Posterior cingulate gyrus (tissue), 11 donors: ENCODE data around the gene CHSY1.
A peak's percentile ranks its signal among the peaks of the same experiment; 100 is the strongest.
"Not testable (repeated sequence)": the region's sequence is repeated elsewhere in the genome, so short reads cannot be mapped to it uniquely, and the experiment has no call there.

Experiments
- DNase-seq, 10 donors: peaks; one replicate each; pipeline versions ENCODE4 v3.0.0 to v3.0.0-alpha.2; 2020 to 2021; ENCODE audit warnings: mixed read lengths in 3 of 10
- intact Hi-C: fragments of 100-400 bp; cut with DNase I; formaldehyde crosslinking; loops from one replicate; pipeline ENCODE4 v1.15.1; 2023

Gene CHSY1, protein sequence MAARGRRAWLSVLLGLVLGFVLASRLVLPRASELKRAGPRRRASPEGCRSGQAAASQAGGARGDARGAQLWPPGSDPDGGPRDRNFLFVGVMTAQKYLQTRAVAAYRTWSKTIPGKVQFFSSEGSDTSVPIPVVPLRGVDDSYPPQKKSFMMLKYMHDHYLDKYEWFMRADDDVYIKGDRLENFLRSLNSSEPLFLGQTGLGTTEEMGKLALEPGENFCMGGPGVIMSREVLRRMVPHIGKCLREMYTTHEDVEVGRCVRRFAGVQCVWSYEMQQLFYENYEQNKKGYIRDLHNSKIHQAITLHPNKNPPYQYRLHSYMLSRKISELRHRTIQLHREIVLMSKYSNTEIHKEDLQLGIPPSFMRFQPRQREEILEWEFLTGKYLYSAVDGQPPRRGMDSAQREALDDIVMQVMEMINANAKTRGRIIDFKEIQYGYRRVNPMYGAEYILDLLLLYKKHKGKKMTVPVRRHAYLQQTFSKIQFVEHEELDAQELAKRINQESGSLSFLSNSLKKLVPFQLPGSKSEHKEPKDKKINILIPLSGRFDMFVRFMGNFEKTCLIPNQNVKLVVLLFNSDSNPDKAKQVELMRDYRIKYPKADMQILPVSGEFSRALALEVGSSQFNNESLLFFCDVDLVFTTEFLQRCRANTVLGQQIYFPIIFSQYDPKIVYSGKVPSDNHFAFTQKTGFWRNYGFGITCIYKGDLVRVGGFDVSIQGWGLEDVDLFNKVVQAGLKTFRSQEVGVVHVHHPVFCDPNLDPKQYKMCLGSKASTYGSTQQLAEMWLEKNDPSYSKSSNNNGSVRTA

DNA sequence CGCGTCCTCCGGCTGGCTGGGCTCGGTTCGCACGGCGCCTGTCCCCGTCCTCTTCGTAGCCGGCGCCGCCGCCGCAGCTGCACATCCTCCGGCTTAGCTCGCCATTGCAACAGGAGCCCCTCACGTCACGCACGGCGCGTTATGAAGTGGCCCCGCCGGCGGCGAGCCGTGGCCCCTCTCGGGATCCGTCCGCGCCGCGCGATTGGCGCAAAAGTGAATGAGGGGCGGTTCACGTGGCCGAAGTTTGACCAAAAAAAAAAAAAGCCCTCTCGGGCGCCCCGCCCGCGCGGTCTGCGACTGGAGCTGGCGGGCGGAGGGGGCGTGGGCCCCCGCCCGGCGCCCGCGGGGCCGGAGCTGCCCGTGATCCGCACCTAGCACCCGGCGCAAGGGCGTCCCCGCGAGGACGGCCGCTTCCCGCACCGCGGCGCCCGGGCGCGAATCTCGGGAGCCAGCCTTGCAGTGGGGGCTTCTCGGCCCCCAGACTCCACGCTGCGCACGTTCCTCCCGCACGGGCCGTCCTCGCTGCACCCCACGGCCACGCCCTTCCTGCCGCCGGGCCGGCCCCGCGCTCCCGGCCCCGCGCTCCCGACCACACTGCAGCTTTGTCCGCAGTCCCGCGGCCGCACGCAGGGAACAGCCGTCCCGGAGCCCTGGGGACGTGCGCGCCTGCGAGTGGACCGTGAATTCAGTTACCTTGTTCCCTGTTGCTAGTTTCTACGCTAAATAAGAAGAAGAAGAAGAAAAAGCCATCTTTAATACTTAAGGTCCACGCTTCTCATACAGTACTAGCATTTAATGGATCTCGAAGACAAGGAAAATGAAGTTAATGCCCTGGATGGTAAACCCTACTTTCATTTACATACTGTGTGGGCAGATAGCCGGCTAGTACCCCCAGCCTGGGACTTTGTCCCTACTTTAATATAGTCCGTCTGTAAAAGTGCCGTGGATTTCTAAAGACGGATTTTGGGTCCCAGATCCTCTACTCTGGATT is at the start of gene CHSY1:
Gene CHSY1 (minus strand): TSS at position 219 of the 991 bp plus-strand sequence. CDS start 592 bp downstream, outside the sequence.
- intact Hi-C loops: loop anchor here (2.0 kb wide), 1 partner anchor 649 kb away; the partner anchor contains the start of genes ASB7 and LINS1
- DNase-seq: peak; percentile 85 to 98 (median 89)

DNA sequence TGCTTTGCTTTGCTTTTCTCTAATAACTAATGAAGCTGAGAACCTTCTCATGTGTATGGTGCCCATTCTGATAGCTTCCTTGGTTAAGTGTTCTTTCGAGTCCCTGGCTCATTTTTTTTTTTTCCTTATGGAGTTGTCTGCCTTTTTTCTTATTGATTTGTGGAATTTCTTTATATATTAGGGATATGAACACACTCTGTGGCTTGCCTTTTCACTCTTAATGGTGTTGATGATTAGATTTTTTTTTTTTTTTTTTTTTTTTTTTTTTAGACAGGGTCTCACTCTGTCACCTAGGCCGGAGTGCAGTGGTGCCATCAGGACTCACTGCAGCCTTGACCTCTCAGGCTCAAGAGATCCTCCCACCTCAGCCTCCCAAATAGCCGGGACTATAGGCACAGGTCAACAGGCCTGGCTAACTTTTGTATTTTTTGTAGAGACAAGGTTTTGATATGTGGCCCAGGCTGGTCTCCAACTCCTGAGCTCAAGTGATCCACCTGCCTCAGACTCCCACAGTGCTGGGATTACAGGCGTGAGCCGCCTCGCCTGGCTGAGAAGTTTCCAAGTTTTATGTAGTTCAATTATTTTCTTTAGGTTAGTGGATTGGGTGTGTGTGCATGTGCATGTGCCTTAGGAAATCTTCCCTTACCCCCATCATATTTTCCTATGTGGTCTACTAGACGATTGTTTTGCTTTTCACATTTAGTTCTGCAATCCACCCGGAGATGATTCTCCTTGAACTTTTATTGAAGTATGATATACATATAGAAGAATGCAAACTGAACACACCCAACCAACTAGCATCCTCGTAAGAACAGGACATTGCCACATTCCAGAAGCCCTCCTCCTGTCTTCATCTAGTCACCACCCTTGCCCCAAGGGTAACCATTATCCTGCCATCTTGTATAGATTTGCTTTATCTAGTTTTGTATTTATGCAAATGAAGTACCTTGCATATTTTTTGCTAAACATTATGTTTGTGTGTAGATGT is 44.9 kb upstream of the CHSY1 start:
- DNase-seq: no peak
- intact Hi-C loops: no loop called here

DNA sequence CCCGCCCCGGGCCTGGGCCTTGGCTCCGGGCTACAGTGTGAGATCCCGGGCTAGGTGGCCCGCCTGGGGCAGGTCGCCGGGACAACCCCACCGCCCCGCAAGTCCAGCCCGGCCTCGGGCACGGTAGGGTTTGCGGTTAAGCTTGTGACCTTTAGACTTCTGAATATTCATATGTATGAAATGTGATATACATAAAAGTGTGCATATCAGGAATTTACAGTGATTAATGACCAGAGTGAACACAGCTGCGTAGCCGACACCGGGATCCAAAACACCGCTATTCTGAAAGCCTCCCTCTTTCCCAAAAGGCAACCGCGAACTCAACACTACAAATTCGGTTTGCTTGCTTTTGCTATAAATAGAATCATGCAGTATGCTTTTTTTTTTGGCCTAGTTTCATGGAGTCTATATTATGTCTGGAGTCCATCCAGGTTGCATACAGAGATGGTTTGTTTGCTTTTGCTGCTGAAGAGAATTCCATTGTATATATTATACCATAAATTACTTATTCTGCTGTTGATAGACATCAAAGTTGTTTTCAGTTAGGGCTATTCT is 43.8 kb upstream of the CHSY1 start:
- peak in 1 of 10 donors; percentile 82 for DNase-seq
- intact Hi-C loops: no loop called here

DNA sequence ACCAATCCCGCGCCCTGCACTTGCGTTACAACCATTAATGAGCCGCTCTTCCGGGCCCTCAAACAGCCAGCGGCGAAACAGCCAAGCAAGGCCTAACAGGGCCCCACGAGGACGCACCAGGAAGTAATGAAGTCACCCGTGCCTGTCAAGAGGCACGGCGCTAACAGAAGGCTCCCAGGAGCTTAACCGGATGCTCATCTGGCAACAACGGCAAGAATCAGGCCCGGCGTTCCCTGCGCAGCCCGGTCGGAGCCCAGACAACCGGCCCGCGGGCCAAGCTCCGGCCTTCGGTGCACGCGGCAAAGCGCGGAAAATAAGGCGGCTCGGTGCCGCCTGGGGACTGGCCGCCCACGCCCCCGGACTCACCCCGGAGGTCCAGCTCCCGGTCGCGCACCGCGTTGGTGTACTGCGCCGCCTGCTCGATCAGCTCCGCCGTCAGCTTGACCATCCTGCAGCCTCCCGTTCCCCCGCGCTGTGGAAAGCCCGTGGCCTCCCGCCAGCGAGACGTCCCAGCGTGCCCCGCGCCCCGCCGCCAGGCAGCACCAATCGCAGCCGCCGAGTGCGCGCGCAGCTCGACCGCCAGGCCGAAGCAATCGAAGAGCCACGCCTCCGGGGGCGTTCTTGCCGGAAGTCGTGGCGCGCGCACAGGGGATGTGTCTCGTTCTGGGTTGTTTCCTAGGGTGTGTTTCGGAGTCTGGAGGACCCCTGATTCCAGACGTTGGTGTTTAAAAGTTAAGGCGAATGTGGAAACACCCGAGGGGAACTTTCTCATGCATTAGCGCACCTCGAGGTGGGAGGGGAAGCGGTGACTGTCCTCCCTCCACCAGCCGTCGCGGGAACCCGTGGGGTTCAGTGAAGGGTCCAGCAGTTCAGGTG is 43.1 kb upstream of the CHSY1 start, which contains the start of gene SNRPA1:
Gene SNRPA1 (minus strand): TSS at position 518 of the 876 bp plus-strand sequence. CDS start 70 bp downstream, at position 448.
- intact Hi-C loops: no loop called here
- peak; percentile 92 to 99 (median 94) for DNase-seq

DNA sequence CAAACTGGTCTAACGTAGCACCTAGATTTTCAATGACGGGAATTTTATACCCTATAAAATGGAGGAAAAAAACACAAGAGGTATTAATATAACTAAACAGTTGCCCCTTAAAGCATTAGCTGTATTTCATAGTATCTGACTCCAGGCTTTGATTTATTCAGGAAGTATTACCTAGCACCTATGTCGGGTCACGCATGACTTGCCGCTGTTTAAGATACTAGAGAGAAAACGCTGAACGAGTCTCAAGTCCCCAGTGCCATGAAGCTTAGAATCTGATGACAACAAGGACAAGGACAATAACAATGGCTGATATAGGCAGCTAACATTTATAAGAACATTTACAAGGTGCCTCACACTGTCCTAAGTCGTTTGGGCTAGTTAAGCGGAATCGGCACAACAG is 41.3 kb upstream of the CHSY1 start:
- DNase-seq: no peak
- intact Hi-C loops: no loop called here

DNA sequence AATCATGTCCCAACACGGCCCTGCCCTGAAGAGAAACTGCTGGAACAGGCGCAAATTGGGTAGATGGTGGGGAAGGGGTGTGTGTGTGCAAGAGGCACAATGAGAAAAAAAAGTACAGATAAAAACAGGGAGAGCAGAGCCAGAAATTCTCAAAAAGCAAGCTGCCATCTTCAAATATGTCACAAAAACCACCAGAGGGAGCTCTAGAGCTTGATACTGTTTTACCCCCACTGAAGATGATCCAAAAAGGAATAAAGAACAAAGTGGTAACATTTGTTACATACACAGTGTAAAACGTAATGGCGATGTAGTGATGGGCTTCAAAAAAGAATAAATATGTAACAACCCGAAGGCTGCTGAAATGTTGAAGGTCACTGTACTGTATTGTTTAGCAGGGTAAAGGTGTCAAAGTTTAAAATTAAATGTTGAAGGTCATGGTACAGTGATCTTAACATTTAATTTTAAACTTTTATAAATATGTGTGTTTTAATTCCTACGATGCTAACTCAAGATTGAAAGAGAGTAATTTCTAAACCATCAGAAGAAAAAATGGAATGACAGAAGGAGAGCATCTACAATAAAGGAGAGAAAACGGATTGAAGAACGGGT is 37.2 kb upstream of the CHSY1 start:
- DNase-seq: no peak
- intact Hi-C loops: no loop called here

DNA sequence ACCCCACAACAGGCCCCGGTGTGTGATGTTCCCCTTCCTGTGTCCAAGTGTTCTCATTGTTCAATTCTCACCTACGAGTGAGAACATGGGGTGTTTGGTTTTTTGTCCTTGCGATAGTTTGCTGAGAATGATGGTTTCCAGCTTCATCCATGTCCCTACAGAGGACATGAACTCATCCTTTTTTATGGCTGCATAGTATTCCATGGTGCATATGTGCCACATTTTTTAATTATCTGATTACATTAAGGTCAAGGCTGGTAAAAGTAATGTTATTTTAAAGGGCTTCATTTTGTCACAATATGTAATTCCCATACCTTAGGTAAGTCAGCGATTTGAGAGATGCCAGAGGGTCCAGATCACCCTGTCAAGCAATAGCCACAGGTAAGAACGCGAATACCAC is 35.5 kb upstream of the CHSY1 start:
- intact Hi-C loops: not testable (repeated sequence)
- peak in 1 of 10 donors; percentile 14 for DNase-seq

DNA sequence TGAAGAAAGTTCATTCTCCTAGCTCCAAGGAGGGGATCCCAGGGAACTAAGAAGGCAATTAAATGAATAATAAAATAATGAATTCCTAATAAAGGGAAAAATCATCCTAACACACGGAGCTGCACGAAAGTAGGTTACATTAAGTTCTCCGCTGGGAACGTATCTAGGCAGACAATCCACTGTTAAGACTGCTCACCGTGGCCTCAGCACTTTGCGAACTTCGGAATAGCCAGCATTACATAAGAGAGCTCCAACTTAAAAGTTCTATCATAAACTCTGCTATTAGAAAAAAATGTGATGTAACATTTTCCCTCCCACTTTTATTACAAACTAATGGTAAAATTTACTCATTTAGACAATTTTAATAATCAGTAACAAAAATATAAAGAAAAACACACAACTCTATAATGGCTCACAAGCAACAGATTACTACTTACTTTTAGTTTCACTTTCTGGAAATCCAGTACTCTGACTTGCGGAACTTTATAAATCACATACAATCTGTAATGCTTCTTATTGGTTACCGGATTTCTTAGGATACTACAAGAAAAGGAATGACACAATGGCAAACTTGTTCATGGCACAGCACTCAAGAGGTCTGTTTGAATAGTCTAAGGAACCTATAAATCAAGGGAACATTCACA is 34.7 kb upstream of the CHSY1 start:
- intact Hi-C loops: no loop called here
- DNase-seq: peak in 1 of 10 donors; percentile 6

DNA sequence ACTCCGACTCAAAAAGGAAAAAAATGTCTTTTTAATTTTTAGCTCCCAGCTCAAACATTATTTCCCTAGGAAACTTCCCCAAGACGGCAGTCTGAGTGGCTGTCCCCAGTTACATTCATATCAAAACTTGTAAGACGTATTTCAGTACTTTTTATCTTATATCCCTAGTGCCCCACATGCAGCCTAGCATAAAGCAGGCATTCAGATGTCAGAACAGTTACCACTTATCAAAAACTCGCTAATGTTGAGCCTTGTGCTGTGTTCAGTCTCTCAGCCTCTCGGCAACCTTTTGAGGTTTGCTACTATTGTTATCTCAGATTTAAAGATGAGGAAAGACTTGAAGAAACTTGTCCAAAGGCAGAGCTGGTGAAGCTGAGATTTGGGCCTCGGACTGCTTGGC is 32.1 kb upstream of the CHSY1 start:
- intact Hi-C loops: no loop called here
- DNase-seq: no peak

DNA sequence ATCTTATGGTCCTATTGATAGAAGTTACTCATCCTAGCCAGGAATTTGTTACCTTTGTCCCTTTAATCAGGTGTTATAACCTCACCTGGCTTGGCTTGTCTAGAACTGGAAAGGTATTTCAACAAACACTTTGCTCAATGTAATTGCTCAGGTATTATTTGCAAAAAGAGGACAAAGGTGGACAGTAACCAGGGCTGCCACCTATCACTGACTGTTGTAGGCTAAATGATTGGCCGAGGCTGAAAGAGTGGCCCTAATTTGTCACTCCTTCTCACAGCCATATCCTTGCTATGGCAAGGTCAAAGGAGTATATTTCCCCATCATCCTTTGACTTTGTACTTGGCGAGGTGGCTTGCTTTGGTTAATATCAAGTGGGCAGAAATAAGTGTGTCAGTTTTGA is 28.2 kb upstream of the CHSY1 start:
- no peak for DNase-seq
- intact Hi-C loops: no loop called here

DNA sequence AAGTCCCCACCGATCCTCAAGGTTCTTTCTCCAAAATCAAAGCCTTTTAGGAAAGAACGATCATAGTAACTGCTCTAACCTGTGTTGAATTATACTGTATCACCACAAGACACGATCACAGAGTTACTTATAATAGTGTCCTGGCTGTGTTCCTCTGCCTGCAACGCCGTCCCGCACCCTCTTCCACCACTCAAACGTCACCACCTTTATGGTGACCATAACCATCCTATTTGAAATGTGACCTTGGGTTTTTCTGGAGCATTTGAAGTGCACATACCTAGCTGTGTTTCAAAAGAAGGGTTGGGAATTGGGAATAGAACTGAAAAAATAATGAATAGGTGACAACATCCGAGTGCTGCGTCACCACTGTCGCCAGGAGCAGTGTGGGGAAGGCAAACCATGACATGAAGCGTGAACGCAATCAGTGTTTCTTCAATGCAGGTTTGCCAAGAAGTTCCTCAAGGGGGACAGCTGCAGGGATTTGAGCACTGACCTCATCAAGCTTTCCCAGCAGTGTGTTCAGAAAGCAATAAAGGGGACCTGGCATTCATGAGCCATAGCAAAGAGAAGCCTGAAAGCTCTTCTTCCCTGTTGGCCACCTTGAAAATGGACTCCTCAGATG is 26.2 kb upstream of the CHSY1 start:
- intact Hi-C loops: no loop called here
- DNase-seq: no peak

DNA sequence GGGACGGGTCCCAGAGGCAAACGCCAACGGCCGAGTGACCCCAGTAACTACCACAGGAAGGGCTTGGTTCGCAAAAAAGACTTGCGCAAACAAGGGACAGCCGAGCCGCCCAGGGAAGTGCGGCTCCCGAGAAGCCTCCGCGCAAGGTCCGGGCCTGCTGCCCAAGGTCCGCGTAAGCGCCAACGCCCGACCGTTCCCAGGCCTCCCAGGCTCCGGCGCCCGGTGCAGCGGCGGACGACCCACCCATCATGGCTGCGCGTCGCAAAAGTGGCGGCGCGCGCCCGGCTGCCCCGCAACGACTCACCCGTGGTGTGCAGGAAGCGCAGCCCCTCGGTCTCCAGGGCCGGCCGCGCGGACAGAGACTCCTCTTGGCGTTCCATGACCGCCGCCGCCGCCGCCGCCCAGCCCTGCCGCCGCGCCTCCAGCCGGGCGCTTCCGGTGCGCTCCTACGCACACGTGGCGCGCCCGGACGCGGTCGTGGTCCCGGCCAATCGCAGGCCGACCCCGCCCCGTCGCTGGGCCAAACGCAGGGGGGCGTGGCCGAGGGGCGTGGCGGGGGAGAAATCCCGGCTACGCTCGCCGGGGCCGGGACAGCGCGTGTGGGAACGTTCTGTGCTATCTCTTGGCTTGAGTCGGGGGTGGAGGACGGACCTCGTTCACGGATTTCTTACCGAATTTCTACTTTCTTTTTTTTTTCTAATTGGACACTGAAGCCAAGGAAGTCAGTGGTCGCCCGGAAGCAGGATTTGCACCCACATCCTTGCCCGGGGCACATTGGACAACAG is 25.4 kb upstream of the CHSY1 start, which contains the start of gene SELENOS:
Gene SELENOS (minus strand): TSS at position 448 of the 785 bp plus-strand sequence. CDS start 68 bp downstream, at position 380.
- intact Hi-C loops: no loop called here
- peak; percentile 75 to 98 (median 86) for DNase-seq

DNA sequence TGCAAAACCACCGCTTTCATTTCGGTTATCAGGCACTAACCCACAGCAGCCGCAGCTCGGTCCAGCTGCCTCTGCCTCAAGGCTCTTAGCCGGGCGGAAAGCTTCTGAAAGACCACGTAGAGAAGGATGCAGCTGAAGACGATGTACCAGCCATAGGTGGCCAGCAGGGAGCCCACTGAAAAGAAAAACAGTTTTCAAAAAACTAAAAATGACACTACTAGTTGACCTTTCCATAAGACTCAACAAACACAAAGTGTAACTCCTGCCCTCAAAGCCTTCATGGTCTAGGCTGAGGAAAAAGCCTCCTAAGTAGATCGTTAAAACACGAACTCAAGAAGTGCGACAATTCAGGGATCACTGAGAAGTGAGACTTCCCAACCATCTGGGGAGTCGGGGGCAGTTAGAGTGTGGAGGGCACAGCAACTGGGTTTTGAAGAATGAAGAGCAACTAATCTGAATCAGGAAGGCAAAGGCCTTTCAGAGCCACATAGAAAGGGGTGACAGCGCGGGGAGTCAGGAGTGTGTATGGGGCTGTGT is 24.7 kb upstream of the CHSY1 start:
- peak in 1 of 10 donors; percentile 29 for DNase-seq
- intact Hi-C loops: no loop called here

DNA sequence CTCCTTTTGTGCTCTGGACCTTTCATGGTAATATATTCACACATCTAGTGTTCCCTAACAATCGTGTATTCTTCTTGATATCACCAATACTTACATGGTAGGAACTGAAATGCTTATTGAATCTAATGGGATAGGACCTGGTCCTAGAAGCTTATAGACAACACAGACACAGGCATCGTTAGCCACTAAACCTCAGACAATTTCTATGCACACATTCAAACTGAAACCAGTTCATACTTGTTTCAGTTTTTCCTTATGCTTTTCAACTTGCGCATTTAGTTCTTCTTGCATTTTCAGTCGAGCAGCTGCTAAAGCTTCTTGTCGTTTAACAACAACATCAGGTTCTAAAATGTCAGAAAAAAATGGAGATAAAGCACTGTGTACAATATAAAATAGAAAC is 23.2 kb upstream of the CHSY1 start:
- no peak for DNase-seq
- intact Hi-C loops: no loop called here

DNA sequence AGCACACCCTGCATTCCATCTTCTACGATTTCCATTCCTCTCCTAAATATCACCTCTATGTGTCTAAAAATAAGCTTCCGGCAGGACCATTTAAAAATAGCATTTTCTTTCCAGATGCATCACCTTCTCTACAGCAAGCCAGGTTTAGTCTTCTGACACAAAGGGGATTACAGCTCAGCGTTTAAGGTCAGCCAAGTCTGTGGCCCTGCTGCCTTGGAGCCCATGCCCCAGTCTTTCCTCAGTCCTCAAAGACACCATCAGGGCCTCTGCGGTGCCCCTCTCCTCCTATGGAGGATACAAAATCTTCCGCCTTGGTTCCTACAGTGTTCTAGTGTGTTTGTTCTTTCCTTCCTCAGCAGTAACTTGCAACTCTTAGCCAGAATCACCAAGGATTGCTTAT is 21.7 kb upstream of the CHSY1 start:
- DNase-seq: peak in 1 of 10 donors; percentile 55
- intact Hi-C loops: no loop called here
